Forelimb muscle (tissue), 1 donor: Measurements from ENCODE around the gene MYL2. TPM values are rescaled to one million over a fixed set of nuclear protein-coding genes. Genes with fewer than 3 reads are reported as not detected.

Source experiments
- DNase-seq: peaks from one replicate; pipeline ENCODE4 v3.0.0-alpha.2; 2013; ENCODE audit warnings: low read depth
- polyA plus RNA-seq: library from polyadenylated mRNA; unstranded; fragments of 120-200 nt; gene quantifications from one replicate; pipeline ENCODE4 v1.2.1, GENCODE V29; 2013; ENCODE audit not compliant: insufficient read length

Gene MYL2
- polyA plus RNA-seq, 1 donor, result 1,082 TPM

- DNase-seq, result no peak
These were observed 23.8 kb downstream of the MYL2 start for GRCh38 chr12:110896559-110896958.

GRCh38 chr12:110893956-110894355, 26.4 kb downstream of the MYL2 start:
- no peak for DNase-seq

- DNase-seq, result no peak
These were observed 31.0 kb downstream of the MYL2 start for GRCh38 chr12:110889361-110889760.

GRCh38 chr12:110888256-110888991, 32.0 kb downstream of the MYL2 start:
- no peak for DNase-seq

- DNase-seq, result no peak
These were observed 35.1 kb downstream of the MYL2 start for GRCh38 chr12:110885152-110885840.

GRCh38 chr12:110883251-110883650, 37.1 kb downstream of the MYL2 start:
- DNase-seq, result no peak

GRCh38 chr12:110880651-110881050, 39.7 kb downstream of the MYL2 start:
- DNase-seq, result no peak

GRCh38 chr12:110874781-110875180, 45.6 kb downstream of the MYL2 start:
- DNase-seq, result no peak

- no peak for DNase-seq
These were observed 46.0 kb downstream of the MYL2 start for GRCh38 chr12:110874351-110874750.

- no peak for DNase-seq
These were observed 48.3 kb downstream of the MYL2 start for GRCh38 chr12:110872100-110872499.

- no peak for DNase-seq
These were observed 50.6 kb downstream of the MYL2 start for GRCh38 chr12:110869803-110870202.

- no peak for DNase-seq
These were observed 51.4 kb downstream of the MYL2 start for GRCh38 chr12:110869026-110869425.

- no peak for DNase-seq
These were observed 54.9 kb downstream of the MYL2 start for GRCh38 chr12:110865521-110865920.

GRCh38 chr12:110863161-110863560, 57.2 kb downstream of the MYL2 start:
- no peak for DNase-seq

GRCh38 chr12:110862329-110862728, 58.0 kb downstream of the MYL2 start:
- no peak for DNase-seq

- no peak for DNase-seq
These were observed 58.6 kb downstream of the MYL2 start for GRCh38 chr12:110861729-110862128.

Other genes starting within 250 kb of the MYL2 start
- gene HVCN1, start 231.5 kb downstream of the MYL2 start, polyA plus RNA-seq, result 4.7 TPM
- gene PPP1CC, start 177.7 kb downstream of the MYL2 start, polyA plus RNA-seq, result 130 TPM
- gene CCDC63, start 73.6 kb downstream of the MYL2 start, polyA plus RNA-seq, result 0.11 TPM
- 0.42 TPM for gene CUX2, start 113.6 kb upstream of the MYL2 start, polyA plus RNA-seq